ENCODE results near the gene TALDO1. TPM values are rescaled to one million over a fixed set of nuclear protein-coding genes. Genes with fewer than 3 reads are reported as not detected.

TALDO1 gene
- total and polyA plus RNA-seq, 10 of the 15 experiments (the other 5 are each of a cell fraction or from before 2014, with no cell fraction given), result 121 to 302 (median 182) TPM

GRCh38 chr11:803770-804598 is 56.7 kb downstream of the TALDO1 start:
- Histone ChIP-seq H3K4me3 (peak overlapping the region; percentile 90), H3K4me1 (ENCODE audit: control insufficient read depth, insufficient read depth, low read length) (peaks cover 12% of the 10 kb centered on the region), H2AFZ (ENCODE audit: control insufficient read depth, low read depth, low read length) (no peak overlapping the region; the same call in 1 of the 2 replicates), H3K9me3 (replicated peaks; ENCODE audit: control insufficient read depth, insufficient read depth, low read length) (no peaks in the 10 kb centered on the region), H3K79me2 (ENCODE audit: control insufficient read depth, insufficient read depth, low read length) (peaks cover 19% of the 10 kb centered on the region), H3K36me3 (ENCODE audit: control insufficient read depth in 2 of 2, insufficient read depth in 2 of 2, low read length in 1 of 2) (peaks cover 0 to 10% of the 10 kb centered on the region in 2 experiments; a peak in 2 of 4 replicates), H3K4me2 (ENCODE audit: control insufficient read depth, insufficient read depth) (peak overlapping the region; percentile 95), H3K27me3 (replicated peaks in 1 of 2; ENCODE audit: control insufficient read depth in 2 of 2, insufficient read depth in 2 of 2, low read length in 1 of 2) (no peaks in the 10 kb centered on the region), H3K9ac (ENCODE audit: control insufficient read depth, insufficient read depth, low read length) (peak overlapping the region; percentile 90), H3K27ac (ENCODE audit: control insufficient read depth, insufficient read depth) (peak overlapping the region; percentile 72), H4K20me1 (ENCODE audit: control insufficient read depth, insufficient read depth) (no peaks in the 10 kb centered on the region)
- no peak for TF ChIP-seq RELB (IDR thresholded peaks at IDR 0.05; ENCODE audit: low read depth)
- TF ChIP-seq ATF3 (IDR thresholded peaks at IDR 0.05; ENCODE audit: borderline replicate concordance, extremely low read depth, low read depth, low read length), result no peak
- no peak for TF ChIP-seq ZNF24 (IDR thresholded peaks at IDR 0.05)
- SMC1A ChIA-PET (ENCODE audit: uncharacterized antibody, unreplicated experiment), result no interaction called here
- intact Hi-C loops (cut with micrococcal nuclease; ENCODE audit: unreplicated experiment), result no loop called here
- WGBS (ENCODE audit: insufficient coverage, insufficient replicate concordance, low lambda C conversion rate, missing lambda C conversion rate), result 52% methylated on average over 24 of the region's 26 CpGs
- in situ Hi-C loops (cut with MboI), result loop anchor here (25.0 kb wide), 1 partner anchor 1583 kb away; the partner anchor contains the start of gene CD81
- POLR2A ChIA-PET, result interaction anchor here (2.7 kb wide), 1 partner anchor 16 kb away, joined by 9 read pairs; the partner anchor contains the start of gene PNPLA2
- CTCF ChIA-PET, result no interaction called here
- no peak for FAIRE-seq
- no peak for ATAC-seq
- RAD21 ChIA-PET (ENCODE audit: unreplicated experiment), result interaction anchor here (0.5 kb wide), 1 partner anchor 220 kb away, joined by 3 read pairs; no protein-coding TSS in a partner anchor
- no peak for DNase-seq (ENCODE audit: low read depth, low spot score)
- no TSS peak for BruUV-seq (replicated peaks)

Measured in GM12878 (cell line).